ENCODE results near the gene UFL1.
"Not testable (repeated sequence)": the region's sequence is repeated elsewhere in the genome, so short reads cannot be mapped to it uniquely, and the experiment has no call there.

The UFL1 gene

GRCh38 chr6:96521644-96522464, at the start of gene UFL1:
TSS of gene UFL1 (plus strand) at chr6:96521806. CDS start at chr6:96521874, 68 bp downstream.
- DNase-seq (ENCODE audit: low spot score) = peak; percentile 92

GRCh38 chr6:96472291-96472690, 49.3 kb upstream of the UFL1 start:
- DNase-seq (ENCODE audit: low spot score) = not testable (repeated sequence)

GRCh38 chr6:96478695-96479094, 42.9 kb upstream of the UFL1 start:
- no peak for DNase-seq (ENCODE audit: low spot score)

DNA sequence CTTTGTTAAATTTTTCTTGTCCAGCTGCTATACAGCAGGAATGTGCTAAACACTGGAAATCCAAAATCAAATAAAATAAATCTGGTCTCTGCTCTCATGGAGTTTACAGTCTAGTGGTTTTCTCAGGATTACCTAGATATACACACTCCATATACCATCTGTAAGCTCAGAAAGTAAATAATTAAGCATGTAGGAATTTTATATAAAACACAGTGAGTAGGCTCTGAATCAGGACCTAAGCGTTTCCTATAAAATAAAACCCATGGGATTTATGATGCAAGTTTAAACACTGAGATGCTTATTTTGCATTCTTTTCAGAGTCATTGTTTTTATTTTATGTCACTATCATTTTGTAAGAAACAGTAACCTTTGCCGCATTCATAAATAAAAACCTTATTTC, 29.7 kb upstream of the UFL1 start:
- no peak for DNase-seq (ENCODE audit: low spot score)

DNA sequence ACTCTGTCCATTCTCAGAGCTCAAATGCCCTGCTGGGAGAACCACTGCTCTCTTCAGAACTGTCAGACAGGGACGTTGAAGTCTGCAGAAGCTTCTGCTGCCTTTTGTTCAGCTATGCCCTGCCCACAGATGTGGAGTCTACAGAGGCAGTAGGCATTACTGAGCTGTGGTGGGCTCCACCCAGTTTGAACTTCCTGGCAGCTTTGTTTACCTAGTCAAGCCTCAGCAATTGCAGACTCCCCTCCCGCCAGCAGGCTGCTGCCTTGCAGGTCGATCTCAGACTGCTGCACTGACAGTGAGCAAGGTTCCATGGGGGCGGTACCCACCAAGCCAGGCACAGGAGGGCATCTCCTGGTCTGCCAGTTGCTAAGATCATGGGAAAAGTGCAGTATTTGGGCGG, 21.8 kb upstream of the UFL1 start:
- DNase-seq (ENCODE audit: low spot score) = peak; percentile 67

- no peak for DNase-seq (ENCODE audit: low spot score)
These were observed 18.7 kb upstream of the UFL1 start for GRCh38 chr6:96502915-96503314.

DNA sequence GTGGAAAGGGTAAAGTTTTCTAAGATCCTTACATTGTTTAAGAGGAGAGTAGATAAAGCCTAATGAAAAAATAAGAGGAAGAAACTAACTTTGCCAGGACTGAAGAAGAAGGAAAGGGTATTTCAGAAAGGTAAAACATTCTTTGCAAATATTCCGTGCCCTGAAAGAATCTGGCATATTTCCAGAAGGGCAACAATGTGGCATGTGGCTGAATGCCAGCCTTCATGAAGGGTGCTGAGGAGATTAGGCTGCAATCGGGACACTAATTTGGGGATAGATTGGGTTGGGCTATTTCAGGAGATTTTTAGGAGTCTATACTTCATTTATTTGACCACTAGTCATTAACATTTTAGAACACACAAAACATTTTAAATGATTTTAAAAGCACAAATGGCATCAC, 16.2 kb upstream of the UFL1 start:
- DNase-seq (ENCODE audit: low spot score) = no peak

DNA sequence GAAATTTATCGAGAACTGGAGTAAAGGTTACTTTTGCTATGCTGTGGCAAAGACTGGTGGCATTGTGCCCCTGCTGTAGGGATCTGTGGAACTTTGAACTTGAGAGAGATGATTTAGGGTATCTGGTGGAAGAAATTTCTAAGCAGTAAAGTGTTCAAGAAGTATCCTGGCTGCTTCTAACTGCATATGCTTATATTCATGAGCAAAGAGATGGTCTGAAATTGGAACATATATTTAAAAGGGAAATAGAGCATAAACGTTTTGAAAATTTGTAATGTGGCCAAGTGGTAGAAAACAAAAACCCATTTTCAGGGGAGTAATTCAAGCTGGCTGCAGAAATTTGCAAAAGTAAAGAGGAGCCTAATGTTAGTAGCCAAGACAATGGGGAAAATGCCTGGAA, 12.3 kb upstream of the UFL1 start:
- DNase-seq (ENCODE audit: low spot score) = no peak

- DNase-seq (ENCODE audit: low spot score) = no peak
These were observed 1.2 kb upstream of the UFL1 start for GRCh38 chr6:96520171-96521115.

- no peak for DNase-seq (ENCODE audit: low spot score)
These were observed 331 bp upstream of the UFL1 start for GRCh38 chr6:96521306-96521643.

DNA sequence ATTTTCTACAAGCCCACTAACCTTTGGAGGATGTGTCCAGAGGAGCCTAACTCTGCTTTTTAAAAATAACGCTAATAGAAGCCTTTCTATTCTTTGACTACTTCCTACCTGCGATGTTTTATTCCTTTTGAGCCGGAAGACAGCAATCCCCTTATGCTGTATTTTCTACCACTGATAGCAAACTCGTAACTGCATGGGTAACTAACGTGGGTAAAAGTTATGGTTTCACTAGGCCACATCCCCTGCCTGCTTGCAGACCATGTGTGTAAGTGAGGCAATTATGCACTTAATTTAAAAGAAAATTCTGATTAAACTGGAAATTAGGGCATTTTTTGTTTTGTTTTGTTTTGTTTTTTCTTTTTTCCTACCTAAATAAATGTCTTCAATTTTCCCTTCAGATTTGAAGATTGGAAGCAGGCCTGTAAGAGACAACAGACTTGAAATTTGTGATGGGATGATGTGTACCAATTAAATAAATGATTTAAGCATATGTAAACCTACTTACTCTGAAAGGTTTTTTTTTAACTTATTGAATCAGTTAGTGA, 931 bp downstream of the UFL1 start:
- peak; percentile 8 for DNase-seq (ENCODE audit: low spot score)

DNA sequence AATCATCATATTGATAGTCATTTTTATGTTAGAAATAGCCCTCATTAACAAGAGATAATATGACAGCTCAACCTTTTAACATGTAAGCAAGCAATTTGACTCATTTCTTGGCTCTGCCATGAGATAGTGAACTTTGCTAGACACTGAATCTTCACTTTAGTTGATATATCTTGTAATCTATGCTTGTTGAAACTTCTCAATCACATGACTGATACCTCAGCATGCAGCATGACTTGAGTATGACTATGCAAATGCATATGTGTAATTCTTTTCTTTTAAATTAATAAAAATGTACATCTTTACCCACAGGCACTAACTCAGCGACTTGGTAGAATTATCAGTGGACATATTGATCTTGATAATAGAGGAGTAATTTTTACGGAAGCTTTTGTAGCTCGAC, 6.6 kb downstream of the UFL1 start:
- no peak for DNase-seq (ENCODE audit: low spot score)

DNA sequence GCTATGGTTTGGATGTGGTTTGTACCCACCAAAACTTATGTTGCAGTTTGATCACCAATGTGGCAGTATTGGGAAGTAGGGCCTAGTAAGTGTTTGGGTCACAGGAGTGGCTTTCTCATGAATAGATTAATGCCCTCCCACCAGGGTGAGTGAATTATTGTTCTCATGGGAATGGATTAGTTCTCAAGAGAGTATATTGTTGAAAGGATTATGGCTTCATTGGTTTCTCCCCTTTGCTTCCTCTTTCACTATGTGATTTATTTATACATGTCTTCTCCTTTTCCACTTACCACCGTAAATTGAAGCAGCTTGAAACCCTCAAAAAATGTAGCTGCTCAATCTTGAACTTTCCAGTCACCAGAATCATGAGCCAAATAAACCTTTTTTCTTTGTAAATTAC, 10.8 kb downstream of the UFL1 start:
- DNase-seq (ENCODE audit: low spot score) = no peak

GRCh38 chr6:96537726-96538125, 16.1 kb downstream of the UFL1 start:
- no peak for DNase-seq (ENCODE audit: low spot score)

DNA sequence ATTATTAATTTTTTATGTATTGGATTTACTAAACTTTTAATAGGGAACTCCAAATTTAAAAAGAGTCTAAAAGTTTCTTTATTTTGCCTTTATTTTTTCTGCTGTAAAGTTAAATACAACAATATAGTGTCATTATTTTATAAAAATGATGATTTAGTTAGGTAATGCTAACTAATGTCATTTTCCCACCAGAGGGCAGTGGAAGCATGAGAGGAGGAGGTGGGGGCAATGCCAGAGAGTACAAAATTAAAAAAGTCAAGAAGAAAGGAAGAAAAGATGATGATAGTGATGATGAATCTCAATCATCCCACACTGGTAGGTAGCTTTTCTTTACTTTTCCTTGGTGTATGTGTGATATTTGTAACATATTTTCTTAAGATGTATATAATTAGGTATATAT, 21.1 kb downstream of the UFL1 start:
- peak; percentile 4 for DNase-seq (ENCODE audit: low spot score)

- DNase-seq (ENCODE audit: low spot score) = no peak
These were observed 24.3 kb downstream of the UFL1 start for GRCh38 chr6:96545882-96546281.

GRCh38 chr6:96547654-96548053, 26.0 kb downstream of the UFL1 start:
- no peak for DNase-seq (ENCODE audit: low spot score)

GRCh38 chr6:96554558-96554957, 33.0 kb downstream of the UFL1 start:
- DNase-seq (ENCODE audit: low spot score) = no peak

DNA sequence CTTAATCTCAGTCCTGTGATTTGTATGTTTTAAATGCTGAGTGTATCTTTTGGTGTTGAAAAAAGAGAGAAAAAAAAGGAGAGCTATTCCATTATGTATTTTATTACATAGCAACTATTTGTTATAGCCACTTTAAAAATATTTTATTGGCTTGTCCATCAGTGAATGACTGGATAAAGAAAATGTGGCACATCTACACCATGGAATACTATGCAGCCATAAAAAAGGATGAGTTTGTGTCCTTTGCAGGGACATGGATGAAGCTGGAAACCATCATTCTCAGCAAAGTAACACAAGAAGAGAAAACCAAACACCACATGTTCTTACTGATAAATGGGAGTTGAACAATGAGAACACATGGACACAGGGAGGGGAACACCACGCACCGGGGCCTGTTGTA, 38.1 kb downstream of the UFL1 start:
- DNase-seq (ENCODE audit: low spot score) = not testable (repeated sequence)

- no peak for DNase-seq (ENCODE audit: low spot score)
These were observed 41.3 kb downstream of the UFL1 start, which contains the start of gene FHL5 for GRCh38 chr6:96562886-96563285. TSS of gene FHL5 (plus strand) at chr6:96563128. CDS start at chr6:96603614, 40,486 bp downstream.

- no peak for DNase-seq (ENCODE audit: low spot score)
These were observed 42.2 kb downstream of the UFL1 start for GRCh38 chr6:96563853-96564252.

GRCh38 chr6:96570053-96570452, 48.4 kb downstream of the UFL1 start:
- DNase-seq (ENCODE audit: low spot score) = no peak

DNA sequence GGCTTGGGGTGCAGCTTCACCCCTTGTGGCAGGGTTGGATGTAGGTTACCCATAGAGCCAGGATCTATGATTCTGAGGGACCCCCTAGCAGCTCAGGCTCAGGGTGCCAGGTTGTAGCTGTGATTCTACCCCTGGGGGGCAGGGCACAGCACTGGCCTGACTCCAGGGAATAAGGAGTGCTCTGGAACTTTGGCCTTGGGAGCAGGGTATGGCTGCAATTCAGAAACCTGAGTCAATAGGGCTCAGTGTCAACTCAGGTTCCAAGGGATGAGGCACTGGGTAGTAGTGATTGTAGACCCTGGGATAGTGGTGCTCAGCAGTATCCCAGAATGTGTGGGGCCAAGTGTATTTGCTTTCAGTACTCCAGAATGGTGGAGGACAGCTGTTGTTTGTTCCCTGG, 49.9 kb downstream of the UFL1 start:
- no peak for DNase-seq (ENCODE audit: low spot score)

Data from CD4-positive, alpha-beta T cell treated with Interleukin-6 at 100 ng/mL for 8 hours (primary cell).